T-helper 1 cell treated with Interleukin-12 subunit alpha and Interleukin-12 subunit beta and Interleukin-4 antibody, amounts not matched to agents 30 μg/mL and 1 μg/mL, for 36 hours (primary cell): ENCODE results near the gene SH3BP1.
A peak's percentile ranks its signal among the peaks of the same experiment; 100 is the strongest.
"Not testable (repeated sequence)": the region's sequence is repeated elsewhere in the genome, so short reads cannot be mapped to it uniquely, and the experiment has no call there.

Experiments used
- H3K27ac Mint-ChIP-seq: one replicate; pipeline ENCODE4 v1.8.0; 2021; ENCODE audit warnings: mild to moderate bottlenecking, mixed read lengths
- H3K27me3 Mint-ChIP-seq: one replicate; pipeline ENCODE4 v1.8.0; 2021; ENCODE audit warnings: low read depth, mixed read lengths
- H3K36me3 Mint-ChIP-seq: one replicate; pipeline ENCODE4 v1.8.0; 2021; ENCODE audit warnings: low read depth, mixed read lengths
- H3K4me1 Mint-ChIP-seq: one replicate; pipeline ENCODE4 v1.8.0; 2021; ENCODE audit warnings: low read depth, mixed read lengths
- H3K4me3 Mint-ChIP-seq: one replicate; pipeline ENCODE4 v1.8.0; 2021; ENCODE audit warnings: mild to moderate bottlenecking, moderate library complexity, mixed read lengths
- H3K9me3 Mint-ChIP-seq: one replicate; pipeline ENCODE4 v1.8.0; 2021; ENCODE audit warnings: mixed read lengths

Gene SH3BP1

DNA sequence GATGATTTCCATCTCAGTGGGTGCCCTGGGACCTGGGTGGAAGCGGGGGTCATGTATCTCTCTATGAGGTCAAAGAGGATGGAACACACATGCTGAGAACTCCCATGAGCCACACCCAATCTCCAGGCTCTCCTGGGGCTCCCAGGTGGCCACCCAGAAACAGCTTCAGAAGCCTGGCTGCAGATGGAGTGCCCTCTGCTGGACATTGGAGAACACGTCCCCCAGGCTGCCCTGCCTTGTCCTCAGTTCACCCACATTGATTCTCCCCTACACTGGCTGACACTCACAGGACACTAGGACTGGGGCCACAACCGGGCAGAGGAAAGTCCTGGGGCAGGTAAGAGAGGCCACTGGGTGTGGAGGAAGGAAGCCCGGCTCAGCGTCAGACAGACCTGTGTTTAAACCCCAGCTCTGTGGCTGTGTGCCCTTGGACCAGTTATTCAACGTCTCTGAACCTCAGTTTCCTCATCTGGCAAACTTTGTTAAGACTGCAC lies 42.1 kb downstream of the SH3BP1 start:
- Mint-ChIP-seq H3K9me3 (no peaks in the 10 kb centered on the region), H3K4me1 (peaks cover 24% of the 10 kb centered on the region), H3K36me3 (peaks cover 15% of the 10 kb centered on the region), H3K27ac (no peak overlapping the region), H3K27me3 (no peaks in the 10 kb centered on the region), H3K4me3 (no peak overlapping the region)

DNA sequence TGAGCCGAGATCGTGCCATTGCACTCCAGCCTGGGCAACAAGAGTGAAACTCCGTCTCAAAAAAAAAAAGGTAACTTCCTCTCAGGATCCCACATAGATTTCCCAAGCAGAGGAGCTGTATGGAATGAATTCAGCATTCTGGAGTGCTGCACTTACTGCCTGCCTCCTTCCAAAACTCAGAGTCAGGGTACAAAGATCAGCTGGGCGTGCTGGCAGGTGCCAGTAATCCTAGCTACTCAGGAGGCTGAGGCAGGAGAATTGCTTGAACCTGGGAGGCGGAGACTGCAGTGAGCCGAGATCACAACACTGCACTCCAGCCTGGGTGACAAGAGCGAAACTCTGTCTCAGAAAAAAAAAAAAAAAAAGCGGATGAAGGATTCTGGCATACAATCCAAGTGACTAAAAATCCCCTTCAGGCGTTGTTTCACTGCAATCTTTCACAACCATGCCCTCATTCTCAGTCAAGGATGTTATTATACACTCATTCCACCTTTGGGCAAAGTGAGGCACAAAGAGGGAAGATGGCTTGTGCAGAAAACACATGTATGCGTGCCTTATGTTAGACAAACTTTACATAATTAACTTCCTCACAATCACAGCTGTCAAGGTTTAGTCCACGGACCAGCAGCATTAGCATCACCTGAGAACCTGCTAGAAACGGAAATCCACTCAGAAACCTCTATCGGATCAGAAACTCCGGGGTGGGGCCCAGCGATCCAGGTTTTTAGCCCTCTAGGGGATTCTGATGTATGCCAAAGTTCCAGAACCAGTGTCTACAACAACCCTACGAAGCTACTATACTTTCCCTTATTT lies 45.5 kb downstream of the SH3BP1 start:
- Mint-ChIP-seq H3K4me1 (peaks cover 24% of the 10 kb centered on the region), H3K36me3 (peaks cover 16% of the 10 kb centered on the region), H3K4me3 (no peak overlapping the region), H3K27me3 (no peaks in the 10 kb centered on the region), H3K27ac (no peak overlapping the region), H3K9me3 (no peaks in the 10 kb centered on the region)

DNA sequence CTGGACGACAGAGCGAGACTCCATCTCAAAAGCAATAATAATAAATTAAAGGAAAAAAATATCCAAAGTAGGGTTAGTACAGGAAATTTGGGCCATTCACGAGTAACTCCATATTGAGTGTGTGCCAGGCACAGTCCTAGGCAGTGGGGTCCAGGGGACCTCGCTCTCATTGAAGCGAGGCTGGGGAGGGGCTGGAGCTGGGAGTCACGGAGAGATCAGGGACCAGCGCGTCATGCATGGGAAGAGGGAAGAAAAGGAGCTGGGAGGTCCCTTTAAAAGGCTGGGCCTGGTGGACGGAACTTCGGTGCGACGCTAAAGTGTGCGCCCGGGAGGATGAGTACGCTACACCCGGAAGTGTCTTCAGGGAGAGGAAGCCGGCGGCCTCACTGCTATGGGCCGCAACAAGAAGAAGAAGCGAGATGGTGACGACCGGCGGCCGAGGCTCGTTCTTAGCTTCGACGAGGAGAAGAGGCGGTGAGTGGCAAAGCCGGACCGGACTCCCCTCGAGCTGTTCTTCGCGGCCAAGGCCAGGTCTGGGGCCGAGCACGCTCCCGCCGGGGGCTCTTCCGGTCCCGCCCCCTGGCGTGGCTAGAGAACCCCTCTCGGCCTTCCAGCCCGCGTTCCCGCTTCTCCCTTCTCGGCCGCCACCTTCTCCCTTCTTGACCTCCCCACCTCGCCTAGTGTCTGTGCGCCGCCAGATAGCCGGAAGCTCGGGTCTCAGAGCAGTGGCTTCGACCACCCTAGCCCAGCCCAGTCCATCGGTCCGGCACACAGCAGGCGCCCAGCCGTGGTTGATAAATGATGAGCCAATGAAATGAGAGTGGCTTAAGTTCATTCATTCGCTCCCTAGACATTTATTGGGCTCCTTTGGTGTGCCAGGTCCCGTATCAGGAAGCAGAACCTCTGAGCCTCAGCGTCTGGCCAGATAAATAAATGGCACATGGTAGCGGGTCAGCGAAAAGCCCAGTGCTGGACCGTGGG lies 46.8 kb downstream of the SH3BP1 start, which contains the start of gene NOL12:
NOL12 (plus strand) TSS at position 342 of the 981 bp plus-strand sequence; CDS start at position 392, 50 bp downstream.
- Mint-ChIP-seq H3K9me3 (no peaks in the 10 kb centered on the region), H3K27ac (peak within 1 kb of the TSS; percentile 93), H3K4me1 (peaks cover 20% of the 10 kb centered on the region), H3K27me3 (no peaks in the 10 kb centered on the region), H3K4me3 (peak within 1 kb of the TSS; percentile 98), H3K36me3 (peaks cover 20% of the 10 kb centered on the region)

DNA sequence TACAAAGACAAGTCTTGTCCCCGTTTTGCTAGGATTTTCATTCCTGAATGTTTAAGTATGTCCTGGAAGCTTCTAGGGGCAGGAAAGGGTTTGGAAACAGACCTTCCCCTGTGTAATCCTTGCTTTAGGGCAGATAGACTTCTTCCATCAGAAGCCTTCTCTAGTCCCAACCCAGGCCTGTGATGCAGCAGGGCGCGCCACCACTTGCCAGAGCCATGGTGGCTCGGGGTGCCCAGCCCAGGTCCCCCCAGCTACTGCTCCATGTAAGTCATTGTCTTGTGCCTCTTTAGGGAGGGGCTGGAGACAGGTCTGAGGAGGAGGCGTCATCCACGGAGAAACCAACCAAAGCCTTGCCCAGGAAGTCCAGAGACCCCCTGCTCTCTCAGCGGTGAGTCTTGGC lies 50.9 kb downstream of the SH3BP1 start:
- H3K9me3 Mint-ChIP-seq: no peaks in the 10 kb centered on the region
- H3K4me1 Mint-ChIP-seq: peaks cover 15% of the 10 kb centered on the region
- H3K27ac Mint-ChIP-seq: no peak overlapping the region
- no peaks in the 10 kb centered on the region for H3K27me3 Mint-ChIP-seq
- no peak overlapping the region for H3K4me3 Mint-ChIP-seq
- H3K36me3 Mint-ChIP-seq: peaks cover 28% of the 10 kb centered on the region

DNA sequence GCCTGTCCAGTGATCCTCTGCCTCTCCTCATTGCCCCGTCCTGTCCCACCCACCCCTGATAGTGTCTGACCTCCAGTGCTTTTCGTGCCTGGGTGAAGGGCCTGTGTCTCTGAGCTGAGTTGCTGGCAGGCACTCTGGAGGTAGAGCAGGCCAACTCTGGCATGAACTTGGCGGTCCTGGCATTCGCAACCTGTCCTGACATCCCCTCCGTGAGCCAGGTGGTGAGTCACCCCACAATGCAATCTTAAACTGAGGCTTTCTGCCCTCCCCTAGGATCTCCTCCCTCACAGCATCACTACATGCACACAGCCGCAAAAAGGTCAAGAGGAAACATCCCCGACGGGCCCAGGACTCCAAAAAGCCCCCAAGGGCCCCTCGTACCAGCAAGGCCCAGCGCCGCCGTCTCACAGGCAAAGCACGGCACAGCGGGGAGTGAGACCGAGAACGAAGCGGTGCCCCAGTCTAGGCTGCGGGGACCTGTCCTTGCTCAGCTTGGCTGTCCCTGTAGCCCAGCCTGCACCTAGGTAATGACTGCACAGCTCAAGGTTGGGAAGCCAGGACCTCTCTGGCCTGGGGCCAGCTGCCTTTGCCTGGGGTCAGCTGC lies 51.5 kb downstream of the SH3BP1 start:
- Mint-ChIP-seq H3K27ac (no peak overlapping the region), H3K27me3 (no peaks in the 10 kb centered on the region), H3K36me3 (peaks cover 31% of the 10 kb centered on the region), H3K4me3 (no peak overlapping the region), H3K9me3 (no peaks in the 10 kb centered on the region), H3K4me1 (peaks cover 17% of the 10 kb centered on the region)

DNA sequence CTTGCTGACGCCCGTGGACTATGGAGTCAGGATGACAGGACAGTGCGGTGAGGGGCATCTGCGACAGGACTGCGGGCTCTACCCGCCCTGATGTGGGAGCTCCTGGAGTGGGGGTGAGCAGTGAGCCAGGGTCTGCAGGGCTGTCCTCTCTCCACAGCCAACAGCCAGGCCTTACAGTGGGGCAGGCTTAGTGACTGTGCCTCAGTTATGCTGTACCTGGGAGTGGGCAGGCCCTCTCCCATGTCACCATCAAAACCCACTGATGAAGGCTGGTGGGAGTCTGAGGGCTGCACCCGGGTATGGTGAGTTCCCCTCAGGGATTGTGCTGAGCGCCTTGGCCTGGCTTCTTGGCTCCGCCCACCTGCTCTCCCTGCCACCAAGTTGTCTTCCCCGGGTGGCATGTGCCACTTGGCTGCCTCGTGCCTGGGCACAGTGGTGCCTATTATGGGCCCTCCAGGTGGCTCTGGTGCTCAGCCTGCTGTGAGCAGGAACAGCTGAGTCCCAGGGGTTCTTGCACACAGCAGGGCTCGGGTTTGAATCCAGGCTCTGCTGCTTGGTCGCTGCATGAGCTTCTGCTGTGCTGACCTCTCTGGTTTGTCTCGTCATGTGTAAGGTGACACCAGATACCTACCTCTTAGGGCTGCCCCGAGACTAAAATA lies 53.3 kb downstream of the SH3BP1 start:
- Mint-ChIP-seq H3K4me3 (no peak overlapping the region), H3K27me3 (no peaks in the 10 kb centered on the region), H3K4me1 (peaks cover 17% of the 10 kb centered on the region), H3K27ac (no peak overlapping the region), H3K36me3 (peaks cover 28% of the 10 kb centered on the region), H3K9me3 (no peaks in the 10 kb centered on the region)

DNA sequence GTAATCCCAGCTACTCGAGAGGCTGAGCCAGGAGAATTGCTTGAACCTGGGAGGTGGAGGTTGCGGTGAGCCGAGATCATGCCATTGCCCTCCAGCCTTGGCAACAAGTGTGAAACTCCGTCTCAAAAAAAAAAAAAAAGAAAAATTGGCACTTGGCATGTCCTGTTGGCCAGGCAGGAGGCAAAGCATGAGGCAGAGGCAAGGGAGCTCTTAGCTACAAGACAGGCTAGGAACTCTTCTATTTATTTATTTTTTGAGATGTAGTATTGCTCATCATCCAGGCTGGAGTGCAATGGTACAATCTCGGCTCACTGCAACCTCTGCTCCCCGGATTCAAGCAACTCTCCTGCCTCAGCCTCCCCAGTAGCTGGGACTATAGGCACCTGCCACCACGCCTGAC lies 54.7 kb downstream of the SH3BP1 start:
- not testable (repeated sequence) for H3K27me3 Mint-ChIP-seq, H3K27ac Mint-ChIP-seq, H3K4me3 Mint-ChIP-seq, H3K9me3 Mint-ChIP-seq
- H3K36me3 Mint-ChIP-seq: peaks cover 18% of the 10 kb centered on the region
- H3K4me1 Mint-ChIP-seq: peaks cover 14% of the 10 kb centered on the region

DNA sequence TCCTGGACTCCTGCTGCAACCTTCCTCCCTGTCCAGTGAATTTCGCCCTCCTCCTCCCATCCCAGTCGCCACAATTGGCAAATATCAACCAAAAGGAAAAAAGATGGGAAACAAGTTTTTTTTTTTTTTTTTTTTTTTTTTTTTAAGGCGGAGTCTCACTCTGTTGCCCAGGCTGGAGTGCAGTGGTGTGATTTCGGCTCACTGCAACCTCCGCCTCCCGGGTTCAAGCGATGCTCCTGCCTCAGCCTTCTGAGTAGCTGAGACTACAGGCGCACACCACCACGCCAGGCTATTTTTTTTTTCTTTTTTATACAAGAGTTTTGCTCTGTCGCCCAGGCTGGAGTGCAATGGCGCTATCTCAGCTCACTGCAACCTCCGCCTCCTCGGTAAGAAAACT lies 56.8 kb downstream of the SH3BP1 start:
- not testable (repeated sequence) for H3K9me3 Mint-ChIP-seq, H3K27me3 Mint-ChIP-seq, H3K27ac Mint-ChIP-seq
- Mint-ChIP-seq H3K4me3 (peak overlapping the region; percentile 65), H3K4me1 (peaks cover 13% of the 10 kb centered on the region), H3K36me3 (peaks cover 12% of the 10 kb centered on the region)

DNA sequence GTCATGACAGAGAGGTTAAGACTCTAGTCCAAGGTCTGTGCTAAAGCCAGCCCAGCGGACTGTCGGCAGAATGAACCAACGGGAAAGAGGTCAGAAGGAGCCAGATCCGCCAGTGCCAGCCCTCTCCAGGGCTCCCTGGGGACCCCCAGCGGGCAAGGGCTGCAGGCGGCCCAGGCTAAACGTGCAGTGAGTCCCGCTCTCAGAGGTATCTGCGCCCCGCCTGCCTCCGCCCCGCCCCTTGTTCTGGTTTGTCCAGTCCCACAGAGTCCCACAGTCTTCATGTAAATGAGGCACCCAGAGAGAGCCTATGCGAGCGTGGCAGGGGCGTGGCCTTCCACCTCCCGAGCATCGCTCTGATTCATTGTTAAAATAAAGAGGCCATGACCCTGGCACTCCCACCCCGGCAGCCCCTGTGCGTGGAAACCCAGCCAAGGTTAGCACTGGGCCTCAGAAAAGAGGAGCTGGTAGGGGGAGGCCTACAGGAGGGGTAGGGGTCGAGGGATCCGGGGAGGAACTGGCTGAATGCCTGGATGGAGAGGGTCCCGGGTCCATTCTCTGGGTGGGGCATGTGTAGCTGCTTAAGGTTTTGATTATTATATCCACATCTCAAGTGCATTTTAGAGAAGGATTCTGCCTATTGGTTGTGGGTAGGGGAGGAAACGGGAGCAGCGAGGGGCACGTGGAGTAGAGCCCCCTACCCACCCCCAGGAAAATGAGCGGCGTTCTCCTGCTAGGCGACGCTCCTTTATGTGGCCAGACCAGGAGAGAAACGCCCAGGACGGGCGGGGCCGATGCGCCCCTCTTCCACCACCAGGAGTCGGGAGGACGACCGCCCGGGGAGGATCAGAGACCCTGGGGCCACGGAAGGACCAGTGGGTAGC lies 57.4 kb downstream of the SH3BP1 start, which contains the start of gene TRIOBP:
TRIOBP (plus strand) TSS at position 392 of the 881 bp plus-strand sequence. CDS start 4,318 bp downstream, outside the sequence.
- peak within 1 kb of the TSS; percentile 65 for H3K4me3 Mint-ChIP-seq
- H3K27me3 Mint-ChIP-seq: no peaks in the 10 kb centered on the region
- H3K27ac Mint-ChIP-seq: no peak within 1 kb of the TSS
- H3K36me3 Mint-ChIP-seq: peaks cover 12% of the 10 kb centered on the region
- H3K4me1 Mint-ChIP-seq: peaks cover 14% of the 10 kb centered on the region
- H3K9me3 Mint-ChIP-seq: no peaks in the 10 kb centered on the region

DNA sequence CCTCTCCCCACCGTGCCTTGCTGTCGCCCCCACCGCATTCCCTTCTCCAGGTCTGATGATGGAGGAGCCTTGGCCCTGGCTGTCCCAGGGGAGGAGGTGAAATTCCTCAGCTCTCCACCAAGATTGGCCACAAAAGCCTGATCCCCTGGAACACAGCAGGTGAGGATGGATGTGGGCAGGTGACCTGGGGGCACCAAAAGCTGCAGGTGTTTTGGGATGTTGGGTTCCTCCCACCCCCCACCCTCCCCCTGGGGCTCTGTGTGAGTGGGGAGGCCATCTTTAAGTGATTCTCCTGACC lies 58.0 kb downstream of the SH3BP1 start:
- H3K27me3 Mint-ChIP-seq: no peaks in the 10 kb centered on the region
- H3K9me3 Mint-ChIP-seq: no peaks in the 10 kb centered on the region
- peaks cover 9% of the 10 kb centered on the region for H3K36me3 Mint-ChIP-seq
- H3K4me1 Mint-ChIP-seq: peaks cover 14% of the 10 kb centered on the region
- H3K4me3 Mint-ChIP-seq: no peak overlapping the region
- no peak overlapping the region for H3K27ac Mint-ChIP-seq

DNA sequence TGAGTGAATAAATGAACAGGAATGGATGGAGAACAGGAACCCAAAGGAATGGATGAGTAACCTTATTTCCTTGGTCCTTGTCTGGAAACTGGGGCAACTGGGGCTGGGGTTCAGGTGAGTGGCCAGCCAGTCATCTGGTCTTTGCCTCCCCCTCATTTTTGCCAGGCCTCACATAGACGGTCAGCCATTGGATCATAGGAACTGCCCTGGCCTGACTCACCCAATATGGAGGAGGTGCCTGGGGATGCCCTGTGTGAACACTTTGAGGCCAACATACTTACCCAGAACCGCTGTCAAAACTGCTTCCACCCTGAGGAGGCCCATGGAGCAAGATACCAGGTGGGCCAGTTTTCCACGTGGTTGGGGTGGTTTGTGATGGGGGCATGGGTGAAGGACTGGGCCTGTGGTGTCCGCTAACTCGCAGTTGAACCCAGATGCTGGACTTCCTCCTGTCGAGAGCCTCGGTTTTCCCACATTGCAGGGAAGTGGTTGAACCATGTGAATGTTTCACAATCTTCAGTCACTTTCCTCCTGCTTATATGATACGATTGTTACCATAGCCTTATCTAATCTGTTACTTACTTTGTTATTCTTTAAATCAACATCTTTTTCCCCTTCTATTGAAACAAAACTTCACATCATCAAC lies 61.8 kb downstream of the SH3BP1 start:
- Mint-ChIP-seq H3K27ac (no peak overlapping the region), H3K9me3 (no peaks in the 10 kb centered on the region), H3K27me3 (no peaks in the 10 kb centered on the region), H3K4me1 (peaks cover 9% of the 10 kb centered on the region), H3K4me3 (no peak overlapping the region), H3K36me3 (no peaks in the 10 kb centered on the region)

DNA sequence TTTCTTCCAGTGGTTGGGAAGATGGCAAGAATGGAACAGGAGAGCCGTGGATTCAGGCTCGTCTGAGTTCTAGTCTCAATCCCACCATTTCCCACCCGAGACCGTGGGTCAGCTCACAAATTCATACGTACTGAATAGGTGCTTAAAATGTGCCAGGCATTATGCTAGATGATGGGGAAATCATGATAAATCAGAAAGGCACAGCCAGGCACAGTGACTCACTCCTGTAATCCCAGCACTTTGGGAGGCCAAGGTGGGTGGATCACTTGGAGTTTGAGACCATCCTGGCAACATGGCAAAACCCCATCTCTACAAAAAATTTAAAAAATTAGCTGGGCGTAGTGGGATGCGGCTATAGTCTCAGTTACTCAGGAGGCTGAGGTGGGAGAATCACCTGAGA lies 64.4 kb downstream of the SH3BP1 start:
- Mint-ChIP-seq H3K27me3 (no peaks in the 10 kb centered on the region), H3K27ac (no peak overlapping the region), H3K4me3 (no peak overlapping the region), H3K4me1 (peaks cover 1% of the 10 kb centered on the region), H3K36me3 (no peaks in the 10 kb centered on the region), H3K9me3 (no peaks in the 10 kb centered on the region)

DNA sequence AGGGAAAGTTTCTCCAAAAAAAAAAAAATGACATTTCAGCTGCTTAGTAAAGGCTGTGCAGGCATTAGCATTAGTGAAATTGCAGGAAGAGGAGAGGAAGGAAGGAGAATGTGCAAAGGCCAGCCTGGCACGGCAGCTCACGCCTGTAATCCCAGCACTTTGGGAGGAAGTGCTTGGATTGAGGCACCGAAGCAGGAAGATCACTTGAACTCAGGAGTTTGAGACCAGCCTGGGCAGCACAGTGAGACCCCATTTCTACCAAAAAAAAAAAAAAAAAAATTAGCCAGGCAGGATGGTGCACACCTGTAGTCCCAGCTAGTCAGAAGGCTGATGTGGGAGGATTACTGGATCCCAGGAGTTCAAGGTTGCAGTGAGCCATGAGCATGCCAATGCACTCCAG lies 65.2 kb downstream of the SH3BP1 start:
- no peaks in the 10 kb centered on the region for H3K36me3 Mint-ChIP-seq
- no peak overlapping the region for H3K4me3 Mint-ChIP-seq
- H3K4me1 Mint-ChIP-seq: peaks cover 1% of the 10 kb centered on the region
- H3K9me3 Mint-ChIP-seq: no peaks in the 10 kb centered on the region
- no peak overlapping the region for H3K27ac Mint-ChIP-seq
- no peaks in the 10 kb centered on the region for H3K27me3 Mint-ChIP-seq
